ENCODE results near the gene ORC4. TPM values are rescaled to one million over a fixed set of nuclear protein-coding genes. Genes with fewer than 3 reads are reported as not detected.

Gene ORC4
- total and polyA plus RNA-seq, 5 donors, result 13.9 to 55.2 (median 38.6) TPM

- no peak for ATAC-seq
- intact Hi-C loops (cut with DNase I), result loop anchor here in 2 of 4 donors (10.0 kb wide), 2 partner anchors 571 to 1051 kb away; no protein-coding TSS in a partner anchor
- no peak overlapping the region for H3K4me3 ChIP-seq (ENCODE audit: low read length)
- no peak for DNase-seq
- H3K4me1 ChIP-seq (ENCODE audit: control insufficient read depth, insufficient read depth, low read length), result no peaks in the 10 kb centered on the region
- H3K27ac ChIP-seq (ENCODE audit: low read length), result no peak overlapping the region
- no peaks in the 10 kb centered on the region for H3K9me3 ChIP-seq (ENCODE audit: control insufficient read depth, low read length)
- H3K27me3 ChIP-seq (ENCODE audit: control insufficient read depth, insufficient read depth), result no peaks in the 10 kb centered on the region
These were observed 86.6 kb downstream of the ORC4 start for GRCh38 chr2:147933931-147934330.

GRCh38 chr2:147927053-147927588, 93.4 kb downstream of the ORC4 start:
- intact Hi-C loops (cut with DNase I), result no loop called here
- ATAC-seq (no peak), DNase-seq (no peak)
- Histone ChIP-seq H3K4me3 (ENCODE audit: low read length) (no peak overlapping the region), H3K9me3 (ENCODE audit: control insufficient read depth, low read length) (no peaks in the 10 kb centered on the region), H3K27me3 (ENCODE audit: control insufficient read depth, insufficient read depth) (no peaks in the 10 kb centered on the region), H3K4me1 (ENCODE audit: control insufficient read depth, insufficient read depth, low read length) (no peaks in the 10 kb centered on the region), H3K27ac (ENCODE audit: low read length) (no peak overlapping the region)
- WGBS, result 97% methylated on average over 4 of the region's 4 CpGs

GRCh38 chr2:147925886-147926285, 94.7 kb downstream of the ORC4 start:
- intact Hi-C loops (cut with DNase I), result no loop called here
- no peak overlapping the region for H3K27ac ChIP-seq (ENCODE audit: low read length)
- no peaks in the 10 kb centered on the region for H3K9me3 ChIP-seq (ENCODE audit: control insufficient read depth, low read length)
- no peaks in the 10 kb centered on the region for H3K27me3 ChIP-seq (ENCODE audit: control insufficient read depth, insufficient read depth)
- H3K4me3 ChIP-seq (ENCODE audit: low read length), result no peak overlapping the region
- no peaks in the 10 kb centered on the region for H3K4me1 ChIP-seq (ENCODE audit: control insufficient read depth, insufficient read depth, low read length)
- ATAC-seq (no peak), DNase-seq (no peak)

- Histone ChIP-seq H3K9me3 (ENCODE audit: control insufficient read depth, low read length) (no peaks in the 10 kb centered on the region), H3K27ac (ENCODE audit: low read length) (no peak overlapping the region), H3K27me3 (ENCODE audit: control insufficient read depth, insufficient read depth) (no peaks in the 10 kb centered on the region), H3K4me1 (ENCODE audit: control insufficient read depth, insufficient read depth, low read length) (no peaks in the 10 kb centered on the region), H3K4me3 (ENCODE audit: low read length) (no peak overlapping the region)
- DNase-seq (no peak), ATAC-seq (no peak)
- intact Hi-C loops (cut with DNase I), result no loop called here
- WGBS, result 82% methylated on average over 3 of the region's 3 CpGs
These were observed 95.9 kb downstream of the ORC4 start for GRCh38 chr2:147924647-147925046.

- no peak for ATAC-seq
- H3K27me3 ChIP-seq (ENCODE audit: control insufficient read depth, insufficient read depth), result no peaks in the 10 kb centered on the region
- no peak for DNase-seq
- intact Hi-C loops (cut with DNase I), result no loop called here
- H3K4me3 ChIP-seq (ENCODE audit: low read length), result no peak overlapping the region
- H3K9me3 ChIP-seq (ENCODE audit: control insufficient read depth, low read length), result no peaks in the 10 kb centered on the region
- no peak overlapping the region for H3K27ac ChIP-seq (ENCODE audit: low read length)
- WGBS, result 72% methylated on average over 3 of the region's 3 CpGs
- H3K4me1 ChIP-seq (ENCODE audit: control insufficient read depth, insufficient read depth, low read length), result no peaks in the 10 kb centered on the region
These were observed 96.7 kb downstream of the ORC4 start for GRCh38 chr2:147923846-147924245.

GRCh38 chr2:147917161-147917560, 103.4 kb downstream of the ORC4 start:
- no peak overlapping the region for H3K4me3 ChIP-seq (ENCODE audit: low read length)
- no peaks in the 10 kb centered on the region for H3K4me1 ChIP-seq (ENCODE audit: control insufficient read depth, insufficient read depth, low read length)
- intact Hi-C loops (cut with DNase I), result loop anchor here in 2 of 4 donors (10.0 kb wide), 3 partner anchors 832 to 1182 kb away; no protein-coding TSS in a partner anchor
- no peaks in the 10 kb centered on the region for H3K9me3 ChIP-seq (ENCODE audit: control insufficient read depth, low read length)
- WGBS, result 87% methylated on average over 4 of the region's 4 CpGs
- no peak overlapping the region for H3K27ac ChIP-seq (ENCODE audit: low read length)
- H3K27me3 ChIP-seq (ENCODE audit: control insufficient read depth, insufficient read depth), result no peaks in the 10 kb centered on the region
- DNase-seq, result no peak
- ATAC-seq, result no peak

GRCh38 chr2:147916723-147917122, 103.8 kb downstream of the ORC4 start:
- H3K4me1 ChIP-seq (ENCODE audit: control insufficient read depth, insufficient read depth, low read length), result no peaks in the 10 kb centered on the region
- no peaks in the 10 kb centered on the region for H3K27me3 ChIP-seq (ENCODE audit: control insufficient read depth, insufficient read depth)
- WGBS, result 85% methylated on average over 4 of the region's 4 CpGs
- no peak overlapping the region for H3K4me3 ChIP-seq (ENCODE audit: low read length)
- DNase-seq (no peak), ATAC-seq (no peak)
- no peaks in the 10 kb centered on the region for H3K9me3 ChIP-seq (ENCODE audit: control insufficient read depth, low read length)
- intact Hi-C loops (cut with DNase I), result loop anchor here in 2 of 4 donors (10.0 kb wide), 3 partner anchors 832 to 1182 kb away; no protein-coding TSS in a partner anchor
- H3K27ac ChIP-seq (ENCODE audit: low read length), result no peak overlapping the region

- DNase-seq (no peak), ATAC-seq (no peak)
- Histone ChIP-seq H3K9me3 (ENCODE audit: control insufficient read depth, low read length) (no peaks in the 10 kb centered on the region), H3K27me3 (ENCODE audit: control insufficient read depth, insufficient read depth) (no peaks in the 10 kb centered on the region), H3K27ac (ENCODE audit: low read length) (no peak overlapping the region), H3K4me1 (ENCODE audit: control insufficient read depth, insufficient read depth, low read length) (no peaks in the 10 kb centered on the region), H3K4me3 (ENCODE audit: low read length) (no peak overlapping the region)
- 94% methylated on average over 2 of the region's 2 CpGs for WGBS
- intact Hi-C loops (cut with DNase I), result loop anchor here in 2 of 4 donors (10.0 kb wide), 3 partner anchors 831 to 1181 kb away; no protein-coding TSS in a partner anchor
These were observed 104.5 kb downstream of the ORC4 start for GRCh38 chr2:147916067-147916466.

- intact Hi-C loops (cut with DNase I), result loop anchor here in 2 of 4 donors (5.0 to 10.0 kb wide), 4 partner anchors 829 to 1179 kb away; no protein-coding TSS in a partner anchor
- Histone ChIP-seq H3K4me3 (ENCODE audit: low read length) (no peak overlapping the region), H3K27ac (ENCODE audit: low read length) (no peak overlapping the region), H3K4me1 (ENCODE audit: control insufficient read depth, insufficient read depth, low read length) (no peaks in the 10 kb centered on the region), H3K9me3 (ENCODE audit: control insufficient read depth, low read length) (no peaks in the 10 kb centered on the region), H3K27me3 (ENCODE audit: control insufficient read depth, insufficient read depth) (no peaks in the 10 kb centered on the region)
- no peak for ATAC-seq
- DNase-seq, result no peak
- 27% methylated on average over 3 of the region's 3 CpGs for WGBS
These were observed 106.6 kb downstream of the ORC4 start for GRCh38 chr2:147913701-147914480.

- intact Hi-C loops (cut with DNase I), result loop anchor here in 2 of 4 donors (5.0 to 10.0 kb wide), 4 partner anchors 826 to 1176 kb away; no protein-coding TSS in a partner anchor
- Histone ChIP-seq H3K4me3 (ENCODE audit: low read length) (no peak overlapping the region), H3K27ac (ENCODE audit: low read length) (no peak overlapping the region), H3K27me3 (ENCODE audit: control insufficient read depth, insufficient read depth) (no peaks in the 10 kb centered on the region), H3K9me3 (ENCODE audit: control insufficient read depth, low read length) (no peaks in the 10 kb centered on the region), H3K4me1 (ENCODE audit: control insufficient read depth, insufficient read depth, low read length) (no peaks in the 10 kb centered on the region)
- DNase-seq, result no peak
- 0% methylated on average over 2 of the region's 2 CpGs for WGBS
- peak in 1 of 2 donors; percentile 39 for ATAC-seq
These were observed 109.5 kb downstream of the ORC4 start for GRCh38 chr2:147910990-147911473.

GRCh38 chr2:147909178-147909577, 111.4 kb downstream of the ORC4 start:
- DNase-seq, result no peak
- no peak overlapping the region for H3K4me3 ChIP-seq (ENCODE audit: low read length)
- no peak overlapping the region for H3K27ac ChIP-seq (ENCODE audit: low read length)
- ATAC-seq, result no peak
- intact Hi-C loops (cut with DNase I), result loop anchor here in 1 of 4 donors (5.0 to 10.0 kb wide), 2 partner anchors 827 to 1174 kb away; no protein-coding TSS in a partner anchor
- H3K4me1 ChIP-seq (ENCODE audit: control insufficient read depth, insufficient read depth, low read length), result no peaks in the 10 kb centered on the region
- no peaks in the 10 kb centered on the region for H3K9me3 ChIP-seq (ENCODE audit: control insufficient read depth, low read length)
- 96% methylated on average over 2 of the region's 2 CpGs for WGBS
- H3K27me3 ChIP-seq (ENCODE audit: control insufficient read depth, insufficient read depth), result no peaks in the 10 kb centered on the region

Data from right cardiac atrium (tissue), 5 donors.